Stomach (tissue), 9 donors: ENCODE data around the gene UPK2. TPM values are rescaled to one million over a fixed set of nuclear protein-coding genes. Genes with fewer than 3 reads are reported as not detected.

Experiments
- DNase-seq, 2 donors: peaks; one replicate each; pipeline versions ENCODE4 v3.0.0 to v3.0.0-alpha.2; 2013 to 2019
- H3K27ac ChIP-seq, 5 donors: fragments of 200-600 bp in 4 of 5; sonication (generic) in 4 of 5; one replicate each; pipeline ENCODE4 v1.5.1; 2013 to 2019; ENCODE audit warnings: mild to moderate bottlenecking in 1 of 5, moderate library complexity in 1 of 5
- H3K27me3 ChIP-seq, 3 donors: fragments of 200-600 bp; sonication (generic); one replicate each; pipeline ENCODE4 v1.5.1; 2017 to 2019; ENCODE audit warnings: mixed run types in 1 of 3
- H3K36me3 ChIP-seq, 4 donors: fragments of 200-600 bp; sonication (generic); 1 replicate in 3 of 4; 2 replicates in 1 of 4; pipeline ENCODE4 v1.5.1; 2016 to 2019
- H3K4me1 ChIP-seq, 4 donors: fragments of 200-600 bp; sonication (generic); one replicate each; pipeline ENCODE4 v1.5.1; 2016 to 2019
- H3K4me3 ChIP-seq, 4 donors: fragments of 200-600 bp; sonication (generic) in 3 of 4; one replicate each; pipeline ENCODE4 v1.5.1; 2016 to 2019; ENCODE audit warnings: mild to moderate bottlenecking in 1 of 4
- H3K9me3 ChIP-seq, 4 donors: fragments of 200-600 bp; sonication (generic); one replicate each; pipeline ENCODE4 v1.5.1; 2016 to 2019
- CTCF ChIP-seq, 7 experiments: fragments of 450-650 bp in 4 of 7; fragments of 200-600 bp in 3 of 7; sonication (generic) in 3 of 7; IDR thresholded peaks; one replicate each; pipeline ENCODE4 v1.5.1; 2016 to 2019; ENCODE audit warnings: antibody characterized with exemption in 7 of 7, control low read depth in 2 of 7, mild to moderate bottlenecking in 1 of 7
- EP300 ChIP-seq: sonication (generic); formaldehyde crosslinking; IDR thresholded peaks from one replicate; pipeline ENCODE4 v1.6.1; 2017; ENCODE audit warnings: antibody characterized with exemption
- POLR2A ChIP-seq, 4 donors: fragments of 450-650 bp; IDR thresholded peaks; one replicate each; pipeline ENCODE4 v1.6.1; 2016; ENCODE audit warnings: antibody characterized with exemption in 4 of 4, control low read depth in 2 of 4, mild to moderate bottlenecking in 1 of 4, moderate library complexity in 1 of 4
- POLR2AphosphoS5 ChIP-seq, 3 donors: sonication (generic); formaldehyde crosslinking; IDR thresholded peaks; one replicate each; pipeline ENCODE4 v1.6.1; 2016; ENCODE audit warnings: antibody characterized with exemption in 3 of 3
- WGBS, 5 donors: extraction: QIAGEN DNeasy Blood & Tissue Kit in 3 of 5; methylation state at CpG; one replicate each; pipeline versions ENCODE4 v1.1.5 to v1.1.7; 2013 to 2018; 5-methylcytosine and 5-hydroxymethylcytosine counted together
- intact Hi-C: fragments of 100-400 bp; cut with DNase I; formaldehyde crosslinking; loops from one replicate; pipeline ENCODE4 v1.15.1; 2023; ENCODE audit warnings: low total_unique reads
- polyA plus RNA-seq, 3 donors: library from polyadenylated mRNA; stranded (reverse); fragments of 200-250 nt; gene quantifications; one replicate each; pipeline ENCODE4 v1.2.3, GENCODE V29; 2013
- total RNA-seq, 5 donors: library from RNA; depleted of rRNA; stranded (reverse); fragments of >200 nt; gene quantifications; one replicate each; pipeline versions ENCODE4 v1.1.0 to v1.2.3, GENCODE V29; 2014 to 2016
- donor health status: healthy with polysubstance abuse.
- donor health status: Bipolar disorder and iron deficiency.
- donor health status: healthy.

UPK2 gene
- total and polyA plus RNA-seq, 8 donors, result 0.50 TPM; not detected in 7

GRCh38 chr11:118939404-118939915, 16.6 kb upstream of the UPK2 start:
- no peak for DNase-seq
- Histone ChIP-seq H3K4me1 (peaks cover 0 to 8% (median 3%) of the 10 kb centered on the region in 4 donors), H3K4me3 (no peak overlapping the region), H3K27me3 (peaks cover 0 to 13% (median 3%) of the 10 kb centered on the region in 3 donors), H3K27ac (no peak overlapping the region), H3K36me3 (no peaks in the 10 kb centered on the region), H3K9me3 (no peaks in the 10 kb centered on the region)
- intact Hi-C loops, result no loop called here
- WGBS, 5 donors, result 64 to 76% (median 69%) methylated on average over 8 of the region's 8 CpGs
- no peak for TF ChIP-seq EP300
- TF ChIP-seq CTCF (IDR thresholded peaks at IDR 0.05), result no peak
- TF ChIP-seq POLR2AphosphoS5 (IDR thresholded peaks at IDR 0.05), result no peak
- no peak for TF ChIP-seq POLR2A (IDR thresholded peaks at IDR 0.05)

- Histone ChIP-seq H3K36me3 (no peaks in the 10 kb centered on the region), H3K27me3 (peaks cover 0 to 13% (median 3%) of the 10 kb centered on the region in 3 donors), H3K4me3 (no peak overlapping the region), H3K27ac (no peak overlapping the region), H3K9me3 (no peaks in the 10 kb centered on the region), H3K4me1 (peaks cover 0 to 7% (median 3%) of the 10 kb centered on the region in 4 donors)
- TF ChIP-seq POLR2A (IDR thresholded peaks at IDR 0.05), result no peak
- no peak for TF ChIP-seq CTCF (IDR thresholded peaks at IDR 0.05)
- TF ChIP-seq POLR2AphosphoS5 (IDR thresholded peaks at IDR 0.05), result no peak
- no peak for TF ChIP-seq EP300
- peak in 1 of 2 donors; percentile 76 for DNase-seq
- 37 to 50% (median 42%) methylated on average over 11 to 13 of the region's 13 CpGs for WGBS, 5 donors
- intact Hi-C loops, result no loop called here
These were observed 16.0 kb upstream of the UPK2 start for GRCh38 chr11:118939953-118940598.

GRCh38 chr11:118947091-118947490, 9.0 kb upstream of the UPK2 start:
- Histone ChIP-seq H3K4me3 (no peak overlapping the region), H3K9me3 (no peaks in the 10 kb centered on the region), H3K27me3 (peaks cover 0 to 13% (median 0%) of the 10 kb centered on the region in 3 donors), H3K4me1 (no peaks in the 10 kb centered on the region), H3K27ac (no peak overlapping the region), H3K36me3 (no peaks in the 10 kb centered on the region)
- intact Hi-C loops, result no loop called here
- 14 to 22% (median 17%) methylated on average over 2 of the region's 2 CpGs for WGBS, 5 donors
- TF ChIP-seq POLR2AphosphoS5 (IDR thresholded peaks at IDR 0.05), result no peak
- no peak for TF ChIP-seq POLR2A (IDR thresholded peaks at IDR 0.05)
- no peak for TF ChIP-seq CTCF (IDR thresholded peaks at IDR 0.05)
- TF ChIP-seq EP300, result no peak
- DNase-seq, result no peak

GRCh38 chr11:118948000-118948399, 8.1 kb upstream of the UPK2 start:
- Histone ChIP-seq H3K27ac (no peak overlapping the region), H3K4me3 (no peak overlapping the region), H3K4me1 (no peaks in the 10 kb centered on the region), H3K9me3 (no peaks in the 10 kb centered on the region), H3K27me3 (peaks cover 0 to 10% (median 0%) of the 10 kb centered on the region in 3 donors), H3K36me3 (no peaks in the 10 kb centered on the region)
- intact Hi-C loops, result no loop called here
- TF ChIP-seq CTCF (IDR thresholded peaks at IDR 0.05), result no peak
- no peak for TF ChIP-seq EP300
- TF ChIP-seq POLR2AphosphoS5 (IDR thresholded peaks at IDR 0.05), result no peak
- no peak for TF ChIP-seq POLR2A (IDR thresholded peaks at IDR 0.05)
- WGBS, 5 donors, result 69 to 81% (median 72%) methylated on average over 3 of the region's 3 CpGs
- DNase-seq, result no peak
